CD4-positive, alpha-beta T cell treated with Interferon gamma for 1 hour (primary cell): ENCODE data around the gene PYDC1.
"Not testable (repeated sequence)": the region's sequence is repeated elsewhere in the genome, so short reads cannot be mapped to it uniquely, and the experiment has no call there.

Experiments used
- DNase-seq: peaks from one replicate; pipeline ENCODE4 v3.0.0-alpha.2; 2020

The PYDC1 gene

GRCh38 chr16:31195861-31196260 is 21.1 kb downstream of the PYDC1 start:
- DNase-seq = not testable (repeated sequence)

- DNase-seq = no peak
These were observed 22.0 kb downstream of the PYDC1 start for GRCh38 chr16:31194898-31195297.

GRCh38 chr16:31193874-31194273 is 23.1 kb downstream of the PYDC1 start:
- DNase-seq = no peak

- DNase-seq = no peak
These were observed 23.9 kb downstream of the PYDC1 start for GRCh38 chr16:31192856-31193642.

GRCh38 chr16:31191697-31192428 is 25.1 kb downstream of the PYDC1 start:
- no peak for DNase-seq

- no peak for DNase-seq
These were observed 26.0 kb downstream of the PYDC1 start for GRCh38 chr16:31190818-31191444.

GRCh38 chr16:31190061-31190460 is 26.9 kb downstream of the PYDC1 start:
- DNase-seq = no peak

GRCh38 chr16:31189412-31189778 is 27.5 kb downstream of the PYDC1 start:
- DNase-seq = no peak

GRCh38 chr16:31188450-31189411 is 28.2 kb downstream of the PYDC1 start:
- no peak for DNase-seq

GRCh38 chr16:31187808-31188189 is 29.1 kb downstream of the PYDC1 start:
- DNase-seq = no peak

- DNase-seq = no peak
These were observed 29.8 kb downstream of the PYDC1 start for GRCh38 chr16:31186930-31187807.

- no peak for DNase-seq
These were observed 30.8 kb downstream of the PYDC1 start for GRCh38 chr16:31186176-31186575.

GRCh38 chr16:31185339-31185738 is 31.6 kb downstream of the PYDC1 start:
- no peak for DNase-seq

- no peak for DNase-seq
These were observed 32.0 kb downstream of the PYDC1 start for GRCh38 chr16:31184888-31185287.

- DNase-seq = no peak
These were observed 33.2 kb downstream of the PYDC1 start for GRCh38 chr16:31183432-31184428.

- DNase-seq = no peak
These were observed 34.5 kb downstream of the PYDC1 start for GRCh38 chr16:31182391-31182790.

GRCh38 chr16:31181102-31181830 is 35.7 kb downstream of the PYDC1 start:
- peak; percentile 11 for DNase-seq

- DNase-seq = peak; percentile 88
These were observed 37.0 kb downstream of the PYDC1 start, which contains the start of gene FUS for GRCh38 chr16:31179747-31180459. Gene FUS (plus strand): TSS chr16:31180139. CDS start chr16:31180215, 76 bp downstream.

- no peak for DNase-seq
These were observed 37.7 kb downstream of the PYDC1 start for GRCh38 chr16:31179219-31179746.
